H1 (cell line): Measurements from ENCODE around the gene CACNB4. TPM values are rescaled to one million over a fixed set of nuclear protein-coding genes. Genes with fewer than 3 reads are reported as not detected.

ENCODE experiments used
- CTCF ChIA-PET: fragments of 300-600 bp; sonication (Branson Sonifier 250); formaldehyde crosslinking; loops from one replicate; lab custom pipeline; 2021; ENCODE audit not compliant: partially characterized antibody; lab: Charles Lee
- POLR2A ChIA-PET: fragments of 300-600 bp; sonication (Branson Sonifier 250); formaldehyde crosslinking; loops from one replicate; lab custom pipeline; 2021; ENCODE audit warnings: inconsistent platforms; ENCODE audit not compliant: partially characterized antibody; lab: Charles Lee
- DNase-seq, 2 experiments: peaks; one replicate each; pipeline versions ENCODE4 v3.0.0 to v3.0.0-alpha.2; 2010 to 2022; ENCODE audit warnings: low spot score in 2 of 2, low read depth in 1 of 2, mixed read lengths in 1 of 2
- FAIRE-seq: peaks from 2 replicates; lab custom pipeline; 2011; peaks lifted over from hg19 to GRCh38; lab: Jason Lieb, UNC
- H2AFZ ChIP-seq: 2 replicates; pipeline ENCODE4 v1.8.1; 2012; ENCODE audit warnings: low read length, inconsistent platforms
- H2AK5ac ChIP-seq: 2 replicates; pipeline ENCODE4 v1.6.1; 2013; ENCODE audit warnings: low read depth, low read length
- H2BK120ac ChIP-seq: replicated peaks from 2 replicates; pipeline ENCODE3; 2013; ENCODE audit warnings: low read depth, low read length, inconsistent platforms
- H2BK12ac ChIP-seq: 2 replicates; pipeline ENCODE4 v1.6.1; 2013; ENCODE audit warnings: low read depth, low read length
- H2BK15ac ChIP-seq: 2 replicates; pipeline ENCODE4 v1.6.1; 2013; ENCODE audit warnings: low read length
- H2BK20ac ChIP-seq: 2 replicates; pipeline ENCODE4 v1.6.1; 2013; ENCODE audit warnings: low read length
- H2BK5ac ChIP-seq: 2 replicates; pipeline ENCODE4 v1.6.1; 2013; ENCODE audit warnings: low read depth, low read length
- H3K14ac ChIP-seq: 2 replicates; pipeline ENCODE4 v1.6.1; 2013; ENCODE audit warnings: inconsistent platforms; ENCODE audit not compliant: insufficient read length
- H3K18ac ChIP-seq: 2 replicates; pipeline ENCODE4 v1.6.1; 2013; ENCODE audit warnings: low read length; ENCODE audit errors: extremely low read depth
- H3K23ac ChIP-seq: 2 replicates; pipeline ENCODE4 v1.6.1; 2013; ENCODE audit warnings: inconsistent platforms; ENCODE audit not compliant: insufficient read length
- H3K23me2 ChIP-seq: 2 replicates; pipeline ENCODE4 v1.6.1; 2013; ENCODE audit warnings: low read depth, low read length
- H3K27ac ChIP-seq: 2 replicates; pipeline ENCODE4 v1.6.1; 2011; ENCODE audit warnings: low read depth, low read length, inconsistent platforms
- H3K27me3 ChIP-seq, 4 experiments: replicated peaks in 1 of 4; 1 replicate in 1 of 4; 2 replicates in 3 of 4; pipeline versions ENCODE4 v1.6.1 to v1.8.1; 2011 to 2013; ENCODE audit warnings: low read length in 3 of 4, mild to moderate bottlenecking in 3 of 4, inconsistent platforms in 2 of 4, mixed read lengths in 2 of 4, moderate library complexity in 1 of 4; ENCODE audit not compliant: control insufficient read depth in 3 of 4, insufficient read depth in 3 of 4; ENCODE audit errors: extremely low read depth in 1 of 4
- H3K36me3 ChIP-seq, 4 experiments: 2 replicates each; pipeline versions ENCODE4 v1.6.1 to v1.8.1; 2011 to 2013; ENCODE audit warnings: mild to moderate bottlenecking in 4 of 4, low read length in 3 of 4, moderate library complexity in 2 of 4, control low read depth in 1 of 4, inconsistent platforms in 1 of 4; ENCODE audit not compliant: insufficient read depth in 4 of 4, control insufficient read depth in 2 of 4
- H3K4ac ChIP-seq: replicated peaks from 2 replicates; pipeline ENCODE3; 2013; ENCODE audit warnings: low read length, low read depth, mixed read lengths, inconsistent platforms; ENCODE audit not compliant: insufficient read length
- H3K4me1 ChIP-seq, 4 experiments: replicated peaks in 1 of 4; 1 replicate in 1 of 4; 2 replicates in 3 of 4; pipeline versions ENCODE4 v1.6.1 to v1.8.1; 2011 to 2013; ENCODE audit warnings: low read length in 3 of 4, inconsistent platforms in 2 of 4, mixed read lengths in 1 of 4; ENCODE audit not compliant: insufficient read depth in 4 of 4, control insufficient read depth in 3 of 4
- H3K4me2 ChIP-seq, 2 experiments: 2 replicates each; pipeline versions ENCODE4 v1.6.1 to v1.8.1; 2011 to 2013; ENCODE audit warnings: low read depth in 2 of 2, low read length in 2 of 2, control low read depth in 1 of 2, inconsistent platforms in 1 of 2, mild to moderate bottlenecking in 1 of 2; ENCODE audit not compliant: insufficient read depth in 1 of 2
- H3K4me3 ChIP-seq, 4 experiments: fragments of 200-600, 300-600 bp in 1 of 4; sonication (generic), shearing (Covaris generic), sonication (Bioruptor Twin) in 1 of 4; 2 replicates each; pipeline versions ENCODE4 v1.5.1 to v1.8.1; 2011 to 2016; ENCODE audit warnings: low read length in 4 of 4, low read depth in 3 of 4, control low read depth in 2 of 4, inconsistent platforms in 2 of 4, mild to moderate bottlenecking in 2 of 4, mixed read lengths in 1 of 4, moderate library complexity in 1 of 4; ENCODE audit not compliant: insufficient read depth in 2 of 4; ENCODE audit errors: extremely low read depth in 1 of 4
- H3K56ac ChIP-seq: replicated peaks from 2 replicates; pipeline ENCODE3; 2013; ENCODE audit warnings: low read depth, mild to moderate bottlenecking, mixed read lengths, low read length, inconsistent platforms; ENCODE audit not compliant: insufficient read length
- H3K79me1 ChIP-seq: 2 replicates; pipeline ENCODE4 v1.6.1; 2013; ENCODE audit warnings: low read depth, low read length, control low read depth
- H3K79me2 ChIP-seq, 2 experiments: 2 replicates each; pipeline versions ENCODE4 v1.6.1 to v1.8.1; 2012 to 2013; ENCODE audit warnings: low read length in 2 of 2, mild to moderate bottlenecking in 2 of 2, inconsistent platforms in 1 of 2; ENCODE audit not compliant: insufficient read depth in 2 of 2, control insufficient read depth in 1 of 2
- H3K9ac ChIP-seq, 4 experiments: replicated peaks in 1 of 4; 1 replicate in 1 of 4; 2 replicates in 3 of 4; pipeline versions ENCODE4 v1.6.1 to v1.8.1; 2011 to 2013; ENCODE audit warnings: low read depth in 3 of 4, low read length in 3 of 4, control low read depth in 2 of 4, mild to moderate bottlenecking in 2 of 4, moderate library complexity in 2 of 4, inconsistent platforms in 1 of 4; ENCODE audit errors: extremely low read depth in 1 of 4
- H3K9me3 ChIP-seq, 2 experiments: 2 replicates each; pipeline versions ENCODE4 v1.6.1 to v1.8.1; 2012 to 2013; ENCODE audit warnings: mild to moderate bottlenecking in 2 of 2, moderate library complexity in 2 of 2, control low read depth in 1 of 2, inconsistent platforms in 1 of 2, low read depth in 1 of 2, low read length in 1 of 2, mixed read lengths in 1 of 2; ENCODE audit not compliant: insufficient read depth in 2 of 2
- H4K20me1 ChIP-seq, 2 experiments: replicated peaks in 1 of 2; 2 replicates each; pipeline versions ENCODE3 to v1.8.1; 2011 to 2013; ENCODE audit warnings: inconsistent platforms in 2 of 2, low read length in 2 of 2, mild to moderate bottlenecking in 1 of 2; ENCODE audit not compliant: insufficient read depth in 2 of 2, control insufficient read depth in 1 of 2
- H4K5ac ChIP-seq: 2 replicates; pipeline ENCODE4 v1.6.1; 2013; ENCODE audit warnings: low read length, low read depth, mixed read lengths, inconsistent platforms; ENCODE audit not compliant: insufficient read length
- H4K8ac ChIP-seq: 2 replicates; pipeline ENCODE4 v1.8.0; 2013; ENCODE audit warnings: mild to moderate bottlenecking, moderate library complexity, low read length, inconsistent platforms; ENCODE audit not compliant: insufficient read depth; ENCODE audit errors: extremely low read depth
- H4K91ac ChIP-seq: replicated peaks from 2 replicates; pipeline ENCODE3; 2013; ENCODE audit warnings: low read length, mixed read lengths, inconsistent platforms; ENCODE audit not compliant: insufficient read length
- ASH2L ChIP-seq: fragments of 200-600, 300-600 bp; sonication (generic); IDR thresholded peaks from one replicate; pipeline ENCODE4 v1.7.1; 2017; ENCODE audit warnings: low read length
- BRCA1 ChIP-seq: IDR thresholded peaks from 2 replicates; pipeline ENCODE4 v1.6.1; 2012; ENCODE audit warnings: low read depth, low read length, improper control_type of control experiment
- CTBP2 ChIP-seq: IDR thresholded peaks from 2 replicates; pipeline ENCODE4 v1.7.0; 2011; ENCODE audit warnings: borderline replicate concordance, mild to moderate bottlenecking, moderate library complexity, mixed read lengths, low read length; ENCODE audit not compliant: insufficient read depth, insufficient read length
- EZH2 ChIP-seq: fragments of 200-600 bp; sonication (generic); IDR thresholded peaks from 2 replicates; pipeline ENCODE4 v1.7.1; 2012; ENCODE audit warnings: low read depth, mild to moderate bottlenecking, moderate library complexity, low read length, inconsistent platforms; ENCODE audit not compliant: severe bottlenecking
- NRF1 ChIP-seq: IDR thresholded peaks from 2 replicates; pipeline ENCODE4 v1.6.1; 2011; ENCODE audit warnings: mild to moderate bottlenecking, low read depth, low read length, improper control_type of control experiment
- SIRT6 ChIP-seq: IDR thresholded peaks from one replicate; pipeline ENCODE4 v1.7.1; 2012; ENCODE audit warnings: low read length, inconsistent platforms
- SP4 ChIP-seq: IDR thresholded peaks from 2 replicates; pipeline ENCODE4 v1.6.1; 2012; ENCODE audit warnings: low read length, inconsistent platforms
- TAF1 ChIP-seq: IDR thresholded peaks from 2 replicates; pipeline ENCODE4 v1.6.1; 2011; ENCODE audit warnings: mild to moderate bottlenecking, low read depth, low read length
- TEAD4 ChIP-seq: IDR thresholded peaks from 2 replicates; pipeline ENCODE4 v1.6.1; 2012; ENCODE audit warnings: low read depth, low read length, inconsistent platforms, mixed read lengths
- YY1 ChIP-seq: IDR thresholded peaks from 2 replicates; pipeline ENCODE4 v1.6.1; 2011; ENCODE audit warnings: low read depth, mild to moderate bottlenecking, low read length
- WGBS, 2 experiments: shearing (Covaris generic) in 1 of 2; methylation state at CpG; one replicate each; pipeline versions ENCODE4 v1.1.6 to v1.1.7; 2013 to 2015; ENCODE audit warnings: low lambda C conversion rate in 2 of 2, mixed read lengths in 2 of 2, inconsistent platforms in 1 of 2, low coverage in 1 of 2, missing lambda C conversion rate in 1 of 2; ENCODE audit not compliant: insufficient replicate concordance in 2 of 2, insufficient coverage in 1 of 2, insufficient read length in 1 of 2; ENCODE audit errors: extremely low coverage in 1 of 2, missing lambda C conversion rate in 1 of 2; 5-methylcytosine and 5-hydroxymethylcytosine counted together
- polyA plus RNA-seq, 7 experiments: library from polyadenylated mRNA; depleted of rRNA in 3 of 7; stranded (reverse) in 5 of 7; unstranded in 2 of 7; fragments of >200 nt in 5 of 7; fragments of 200-250 nt in 2 of 7; gene quantifications; 1 replicate in 5 of 7; 2 replicates in 1 of 7; 4 replicates in 1 of 7; pipeline versions ENCODE4 v1.2.1 to v1.2.3, GENCODE V29; 2011 to 2013; ENCODE audit warnings: missing spikeins in 2 of 7, mixed read lengths in 2 of 7
- total RNA-seq: library from RNA; stranded (reverse); fragmentation: NEBNext Ultra II Directional; extraction: Animal tissue kit (Norgen Biotek cat#: 25700); gene quantifications from 2 replicates; pipeline ENCODE4 v1.2.1, GENCODE V29; 2021

The CACNB4 gene
- total and polyA plus RNA-seq, 2 of the 8 experiments (the other 6 are each of a cell fraction or from before 2014, with no cell fraction given), result 2.0 to 4.0 TPM

DNA sequence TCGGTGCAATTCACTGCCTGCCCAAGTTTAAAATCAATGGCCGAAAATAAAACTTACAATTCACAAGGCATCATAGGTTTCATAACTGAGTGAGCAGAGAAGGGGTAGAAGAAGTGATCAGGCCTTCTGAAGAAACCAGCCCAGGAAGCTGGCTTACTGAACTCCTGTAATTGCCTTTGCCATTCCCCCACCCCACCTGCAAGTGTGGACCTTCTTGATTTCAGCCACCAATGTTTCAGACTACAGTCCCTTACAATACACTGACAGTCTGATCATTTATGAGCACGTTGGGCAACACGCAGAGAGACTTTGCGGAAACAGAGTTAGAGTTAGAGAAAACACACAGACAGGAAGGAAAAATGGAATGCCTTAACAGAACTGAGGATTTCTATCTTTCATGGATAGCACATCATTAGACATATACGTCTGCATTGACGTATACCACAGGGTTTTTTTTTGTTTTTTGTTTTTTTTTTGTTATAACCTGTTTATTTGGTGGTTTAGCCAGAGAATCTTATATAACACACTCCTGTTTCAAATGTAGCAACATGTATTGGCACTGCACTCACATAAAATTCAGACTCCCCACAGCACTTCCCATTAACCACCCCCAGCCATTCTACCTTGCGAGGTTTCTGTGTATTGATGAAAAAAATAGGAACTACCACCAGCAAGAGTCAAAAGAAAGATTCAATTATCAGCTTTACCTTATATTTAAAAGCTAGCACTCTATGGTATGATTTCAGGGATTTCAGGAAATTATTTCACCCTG is 126.4 kb downstream of the CACNB4 start:
- H2AK5ac ChIP-seq, result no peak overlapping the region
- no peaks in the 10 kb centered on the region for H3K79me2 ChIP-seq
- H3K9me3 ChIP-seq, result no peaks in the 10 kb centered on the region
- no peaks in the 10 kb centered on the region for H3K36me3 ChIP-seq
- no peak overlapping the region for H2BK12ac ChIP-seq
- H4K20me1 ChIP-seq, result no peaks in the 10 kb centered on the region
- no peak for TF ChIP-seq YY1
- TF ChIP-seq SP4, result no peak
- no peak for TF ChIP-seq CTBP2
- no peak for TF ChIP-seq TAF1
- no peak for TF ChIP-seq ASH2L
- no peak for TF ChIP-seq EZH2
- no peak for TF ChIP-seq BRCA1
- TF ChIP-seq TEAD4, result no peak
- TF ChIP-seq SIRT6, result no peak
- no peak for TF ChIP-seq NRF1
- TF ChIP-seq, all 59 proteins: peak for 0
- H3K18ac ChIP-seq, result no peak overlapping the region
- peaks cover 0 to 5% (median 3%) of the 10 kb centered on the region in 4 experiments; a peak in 3 of 7 replicates for H3K4me1 ChIP-seq
- FAIRE-seq (no peak), DNase-seq (no peak)
- H2BK5ac ChIP-seq, result no peak overlapping the region
- no peak overlapping the region for H4K91ac ChIP-seq
- no peak overlapping the region for H2BK120ac ChIP-seq
- POLR2A ChIA-PET, result no interaction called here
- CTCF ChIA-PET, result interaction anchor here (2.2 to 3.1 kb wide), 4 partner anchors 11 to 53 kb away, joined by 7 to 16 read pairs (median 10); no protein-coding TSS in a partner anchor
- H3K9ac ChIP-seq, result no peak overlapping the region
- H3K27me3 ChIP-seq, result no peaks in the 10 kb centered on the region
- H3K79me1 ChIP-seq, result no peaks in the 10 kb centered on the region
- H3K23me2 ChIP-seq, result no peaks in the 10 kb centered on the region
- 0 out of 4 replicates have a peak overlapping the region, but pooled peaks of 1 of the 2 experiments have one; percentile 5 for H3K4me2 ChIP-seq
- no peak overlapping the region for H2BK20ac ChIP-seq
- H2BK15ac ChIP-seq, result no peak overlapping the region
- no peak overlapping the region for H3K4me3 ChIP-seq
- H3K14ac ChIP-seq, result no peak overlapping the region
- 87% methylated on average over 8 of the region's 8 CpGs; no CpG with 5 or more reads in 1 of the 2 experiments for WGBS, 2 experiments
- no peak overlapping the region for H4K5ac ChIP-seq
- H4K8ac ChIP-seq, result no peak overlapping the region
- no peak overlapping the region for H3K4ac ChIP-seq
- no peak overlapping the region for H3K27ac ChIP-seq
- H3K56ac ChIP-seq, result no peak overlapping the region
- H3K23ac ChIP-seq, result no peak overlapping the region
- no peak overlapping the region for H2AFZ ChIP-seq
